ENCODE measurements around the gene ETV7. TPM values are rescaled to one million over a fixed set of nuclear protein-coding genes. Genes with fewer than 3 reads are reported as not detected.
A peak's percentile ranks its signal among the peaks of the same experiment; 100 is the strongest.
"Not testable (repeated sequence)": the region's sequence is repeated elsewhere in the genome, so short reads cannot be mapped to it uniquely, and the experiment has no call there.

ETV7 gene
- total RNA-seq, 1 donor from 2014 or later: not detected

GRCh38 chr6:36347621-36348020 lies 39.8 kb downstream of the ETV7 start:
- H3K36me3 ChIP-seq (ENCODE audit: control insufficient read depth in 3 of 3, insufficient read depth in 3 of 3, low read length in 3 of 3): no peaks in the 10 kb centered on the region
- H3K27me3 ChIP-seq (ENCODE audit: control insufficient read depth in 3 of 3, insufficient read depth in 3 of 3, low read length in 3 of 3): peaks cover 3 to 16% (median 7%) of the 10 kb centered on the region in 3 donors
- no peaks in the 10 kb centered on the region for H3K9me3 ChIP-seq (ENCODE audit: control insufficient read depth in 3 of 3, low read length in 3 of 3)
- H3K4me3 ChIP-seq (ENCODE audit: low read length in 3 of 3): no peak overlapping the region
- no peak overlapping the region for H3K9ac ChIP-seq (ENCODE audit: low read depth in 1 of 3, low read length in 3 of 3)
- no peak overlapping the region for H3K27ac ChIP-seq (ENCODE audit: low read depth, low read length)
- H3K4me1 ChIP-seq (ENCODE audit: control insufficient read depth in 3 of 3, insufficient read depth in 3 of 3, low read length in 3 of 3): peaks cover 0 to 9% (median 4%) of the 10 kb centered on the region in 3 donors

- peaks cover 0 to 9% (median 4%) of the 10 kb centered on the region in 3 donors for H3K4me1 ChIP-seq (ENCODE audit: control insufficient read depth in 3 of 3, insufficient read depth in 3 of 3, low read length in 3 of 3)
- H3K36me3 ChIP-seq (ENCODE audit: control insufficient read depth in 3 of 3, insufficient read depth in 3 of 3, low read length in 3 of 3): no peaks in the 10 kb centered on the region
- H3K27ac ChIP-seq (ENCODE audit: low read depth, low read length): no peak overlapping the region
- H3K4me3 ChIP-seq (ENCODE audit: low read length in 3 of 3): no peak overlapping the region
- H3K27me3 ChIP-seq (ENCODE audit: control insufficient read depth in 3 of 3, insufficient read depth in 3 of 3, low read length in 3 of 3): peaks cover 3 to 18% (median 7%) of the 10 kb centered on the region in 3 donors
- H3K9me3 ChIP-seq (ENCODE audit: control insufficient read depth in 3 of 3, low read length in 3 of 3): no peaks in the 10 kb centered on the region
- H3K9ac ChIP-seq (ENCODE audit: low read depth in 1 of 3, low read length in 3 of 3): no peak overlapping the region
Observed at GRCh38 chr6:36346486-36347273, 40.8 kb downstream of the ETV7 start.

- no peak overlapping the region for H3K9ac ChIP-seq (ENCODE audit: low read depth in 1 of 3, low read length in 3 of 3)
- H3K27me3 ChIP-seq (ENCODE audit: control insufficient read depth in 3 of 3, insufficient read depth in 3 of 3, low read length in 3 of 3): peaks cover 3 to 20% (median 7%) of the 10 kb centered on the region in 3 donors
- peaks cover under 1 to 5% (median 4%) of the 10 kb centered on the region in 3 donors for H3K4me1 ChIP-seq (ENCODE audit: control insufficient read depth in 3 of 3, insufficient read depth in 3 of 3, low read length in 3 of 3)
- no peaks in the 10 kb centered on the region for H3K9me3 ChIP-seq (ENCODE audit: control insufficient read depth in 3 of 3, low read length in 3 of 3)
- no peaks in the 10 kb centered on the region for H3K36me3 ChIP-seq (ENCODE audit: control insufficient read depth in 3 of 3, insufficient read depth in 3 of 3, low read length in 3 of 3)
- no peak overlapping the region for H3K4me3 ChIP-seq (ENCODE audit: low read length in 3 of 3)
- no peak overlapping the region for H3K27ac ChIP-seq (ENCODE audit: low read depth, low read length)
Observed at GRCh38 chr6:36345681-36346466, 41.6 kb downstream of the ETV7 start.

DNA sequence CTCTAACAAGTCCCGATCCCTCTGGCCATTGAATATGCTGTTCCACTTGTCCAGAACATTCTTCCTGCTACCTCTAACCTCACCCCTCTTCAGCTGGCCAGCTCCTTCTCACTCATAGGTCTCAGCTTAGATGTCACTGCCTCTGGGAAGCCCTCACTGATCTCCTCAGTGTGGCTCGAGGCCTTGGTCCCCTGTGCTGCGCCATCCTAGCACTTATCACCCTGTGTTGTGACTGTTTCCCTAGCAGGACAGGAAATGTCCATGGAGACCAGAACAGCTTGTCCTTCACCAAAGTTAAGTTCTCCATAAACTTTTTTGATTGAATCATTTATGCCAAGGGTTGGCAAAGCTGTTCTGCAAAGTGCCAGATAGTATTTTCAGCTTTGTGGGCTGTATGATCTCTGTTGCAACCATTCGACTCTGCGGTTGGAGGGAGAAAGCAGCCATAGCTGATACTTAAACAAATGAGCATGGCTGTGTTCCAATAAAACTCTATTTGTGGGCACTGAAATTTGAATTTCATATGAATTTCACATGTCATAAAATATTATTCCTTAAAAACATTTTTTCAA lies 44.3 kb downstream of the ETV7 start:
- Histone ChIP-seq H3K4me1 (ENCODE audit: control insufficient read depth in 3 of 3, insufficient read depth in 3 of 3, low read length in 3 of 3) (peaks cover 2 to 7% (median 3%) of the 10 kb centered on the region in 3 donors), H3K36me3 (ENCODE audit: control insufficient read depth in 3 of 3, insufficient read depth in 3 of 3, low read length in 3 of 3) (no peaks in the 10 kb centered on the region), H3K9me3 (ENCODE audit: control insufficient read depth in 3 of 3, low read length in 3 of 3) (no peaks in the 10 kb centered on the region), H3K27me3 (ENCODE audit: control insufficient read depth in 3 of 3, insufficient read depth in 3 of 3, low read length in 3 of 3) (peaks cover 3 to 31% (median 12%) of the 10 kb centered on the region in 3 donors), H3K9ac (ENCODE audit: low read depth in 1 of 3, low read length in 3 of 3) (no peak overlapping the region), H3K27ac (ENCODE audit: low read depth, low read length) (no peak overlapping the region), H3K4me3 (ENCODE audit: low read length in 3 of 3) (no peak overlapping the region)

DNA sequence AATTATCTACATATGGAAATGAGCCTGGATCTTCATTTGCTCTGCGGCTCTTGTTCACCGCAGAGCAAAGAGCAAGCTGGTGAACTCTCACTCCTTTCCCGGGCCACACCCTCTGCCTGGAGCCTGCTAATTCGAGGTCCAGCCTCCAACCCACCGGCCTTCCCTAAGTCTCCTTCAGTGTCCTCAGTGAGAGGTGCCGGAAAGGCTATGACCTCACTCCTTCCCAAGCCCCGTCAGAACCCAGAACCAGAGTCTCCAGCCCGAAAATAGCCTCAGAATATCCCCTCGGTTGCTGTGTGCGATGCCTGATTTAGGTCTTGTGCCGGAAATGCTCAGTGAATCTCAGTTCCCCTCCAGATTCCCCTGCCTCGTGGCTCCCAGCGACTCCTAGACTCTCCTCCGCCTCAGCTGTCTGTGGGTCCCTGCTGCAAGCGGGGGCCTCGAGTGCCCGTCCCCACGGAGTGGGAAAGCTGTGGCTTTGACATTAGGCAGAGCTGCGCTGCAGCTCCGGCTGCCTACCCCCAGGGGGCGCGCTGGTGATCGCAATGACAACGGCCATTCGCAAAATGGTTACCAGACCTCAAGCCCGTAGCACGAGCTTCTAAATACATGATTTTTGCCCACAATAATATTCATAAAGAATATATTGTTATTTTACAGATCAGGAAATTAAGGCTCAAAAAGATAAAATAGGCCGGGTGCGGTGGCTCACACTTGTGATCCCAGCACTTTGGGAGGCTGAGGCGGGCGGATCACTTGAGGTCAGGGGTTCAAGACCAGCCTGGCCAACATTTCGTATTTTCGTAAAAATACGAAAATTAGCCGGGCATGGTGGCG lies 46.6 kb downstream of the ETV7 start:
- H3K4me3 ChIP-seq (ENCODE audit: low read length in 3 of 3): peak overlapping the region; percentile 13 to 48 (median 34)

DNA sequence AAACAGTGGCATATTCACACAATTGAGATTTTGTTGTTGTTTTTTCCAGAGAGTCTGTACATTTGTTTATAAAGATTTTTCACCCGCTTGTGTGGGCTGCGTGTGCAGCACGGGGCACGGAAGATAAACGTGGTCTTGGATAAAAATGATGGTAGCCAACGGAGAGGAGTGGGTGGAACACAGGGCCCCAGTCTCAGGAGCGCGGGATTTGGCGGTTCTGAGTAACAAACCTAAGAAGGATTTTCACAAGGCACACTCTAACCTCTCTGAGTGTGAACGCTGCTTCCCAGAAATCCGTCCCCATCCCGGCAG lies 47.2 kb downstream of the ETV7 start:
- H3K9me3 ChIP-seq (ENCODE audit: control insufficient read depth in 3 of 3, low read length in 3 of 3): no peaks in the 10 kb centered on the region
- H3K27ac ChIP-seq (ENCODE audit: low read depth, low read length): no peak overlapping the region
- no peak overlapping the region for H3K4me3 ChIP-seq (ENCODE audit: low read length in 3 of 3)
- peaks cover 2 to 7% (median 3%) of the 10 kb centered on the region in 3 donors for H3K4me1 ChIP-seq (ENCODE audit: control insufficient read depth in 3 of 3, insufficient read depth in 3 of 3, low read length in 3 of 3)
- H3K36me3 ChIP-seq (ENCODE audit: control insufficient read depth in 3 of 3, insufficient read depth in 3 of 3, low read length in 3 of 3): no peaks in the 10 kb centered on the region
- no peak overlapping the region for H3K9ac ChIP-seq (ENCODE audit: low read depth in 1 of 3, low read length in 3 of 3)
- peaks cover 7 to 22% (median 19%) of the 10 kb centered on the region in 3 donors for H3K27me3 ChIP-seq (ENCODE audit: control insufficient read depth in 3 of 3, insufficient read depth in 3 of 3, low read length in 3 of 3)

More for the DNA sequence above, 46.6 kb downstream of the ETV7 start:
- H3K27ac ChIP-seq (ENCODE audit: low read depth, low read length): no peak overlapping the region
- peak overlapping the region in 2 of 3 donors; percentile 54 to 65 for H3K9ac ChIP-seq (ENCODE audit: low read depth in 1 of 3, low read length in 3 of 3)
- H3K27me3 ChIP-seq (ENCODE audit: control insufficient read depth in 3 of 3, insufficient read depth in 3 of 3, low read length in 3 of 3): peaks cover 1 to 22% (median 15%) of the 10 kb centered on the region in 3 donors
- H3K4me1 ChIP-seq (ENCODE audit: control insufficient read depth in 3 of 3, insufficient read depth in 3 of 3, low read length in 3 of 3): peaks cover 2 to 7% (median 3%) of the 10 kb centered on the region in 3 donors
- H3K36me3 ChIP-seq (ENCODE audit: control insufficient read depth in 3 of 3, insufficient read depth in 3 of 3, low read length in 3 of 3): no peaks in the 10 kb centered on the region
- no peaks in the 10 kb centered on the region for H3K9me3 ChIP-seq (ENCODE audit: control insufficient read depth in 3 of 3, low read length in 3 of 3)

DNA sequence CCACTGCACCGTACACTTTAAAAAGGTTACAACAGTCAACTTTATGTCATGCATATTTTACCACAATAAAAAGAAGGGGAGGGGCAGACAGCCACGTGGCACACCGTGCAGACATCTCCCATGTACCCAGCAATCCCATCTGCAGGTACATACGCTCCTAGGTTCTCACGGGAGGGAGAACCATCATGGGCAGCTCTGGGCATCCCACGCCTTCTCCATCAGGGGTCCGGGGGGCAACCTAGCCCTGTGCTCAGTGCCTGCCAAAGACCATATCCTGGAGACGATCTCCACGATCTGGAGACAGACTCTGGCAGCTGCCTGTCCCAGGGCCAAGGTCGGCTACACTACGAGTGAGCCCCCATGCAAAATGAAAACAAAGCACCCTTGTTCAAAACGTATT lies 48.3 kb downstream of the ETV7 start:
- H3K36me3 ChIP-seq (ENCODE audit: control insufficient read depth in 3 of 3, insufficient read depth in 3 of 3, low read length in 3 of 3): no peaks in the 10 kb centered on the region
- peaks cover 16 to 32% (median 29%) of the 10 kb centered on the region in 3 donors for H3K27me3 ChIP-seq (ENCODE audit: control insufficient read depth in 3 of 3, insufficient read depth in 3 of 3, low read length in 3 of 3)
- no peaks in the 10 kb centered on the region for H3K9me3 ChIP-seq (ENCODE audit: control insufficient read depth in 3 of 3, low read length in 3 of 3)
- H3K4me1 ChIP-seq (ENCODE audit: control insufficient read depth in 3 of 3, insufficient read depth in 3 of 3, low read length in 3 of 3): peaks cover 2 to 7% (median 3%) of the 10 kb centered on the region in 3 donors
- H3K4me3 ChIP-seq (ENCODE audit: low read length in 3 of 3): no peak overlapping the region
- H3K9ac ChIP-seq (ENCODE audit: low read depth in 1 of 3, low read length in 3 of 3): no peak overlapping the region
- H3K27ac ChIP-seq (ENCODE audit: low read depth, low read length): no peak overlapping the region

GRCh38 chr6:36338223-36338622 lies 49.2 kb downstream of the ETV7 start:
- H3K27me3 ChIP-seq (ENCODE audit: control insufficient read depth in 3 of 3, insufficient read depth in 3 of 3, low read length in 3 of 3): peaks cover 21 to 38% (median 36%) of the 10 kb centered on the region in 3 donors
- H3K4me1 ChIP-seq (ENCODE audit: control insufficient read depth in 3 of 3, insufficient read depth in 3 of 3, low read length in 3 of 3); H3K36me3 ChIP-seq (ENCODE audit: control insufficient read depth in 3 of 3, insufficient read depth in 3 of 3, low read length in 3 of 3); H3K27ac ChIP-seq (ENCODE audit: low read depth, low read length); H3K4me3 ChIP-seq (ENCODE audit: low read length in 3 of 3); H3K9me3 ChIP-seq (ENCODE audit: control insufficient read depth in 3 of 3, low read length in 3 of 3); H3K9ac ChIP-seq (ENCODE audit: low read depth in 1 of 3, low read length in 3 of 3): not testable (repeated sequence)

DNA sequence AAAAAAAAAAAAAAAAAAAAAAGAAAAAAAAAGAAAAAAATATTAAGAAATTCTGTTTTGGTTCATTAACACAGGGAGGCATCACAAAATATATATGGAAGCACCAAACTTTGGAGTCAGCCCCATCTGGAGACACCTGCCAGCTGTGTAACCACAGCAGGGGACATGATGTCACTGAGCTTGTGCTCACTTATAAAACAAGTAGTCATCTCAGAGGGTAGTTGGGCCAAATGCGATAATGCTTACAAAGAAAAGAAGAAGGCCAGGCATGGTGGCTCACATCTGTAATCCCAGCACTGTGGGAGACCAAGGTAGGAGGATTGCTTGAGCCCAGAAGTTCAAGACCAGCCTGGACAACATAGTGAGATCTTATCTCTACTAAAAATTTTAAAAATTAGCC lies 49.7 kb downstream of the ETV7 start:
- Histone ChIP-seq H3K27ac (ENCODE audit: low read depth, low read length) (no peak overlapping the region), H3K4me3 (ENCODE audit: low read length in 3 of 3) (no peak overlapping the region), H3K9ac (ENCODE audit: low read depth in 1 of 3, low read length in 3 of 3) (no peak overlapping the region), H3K4me1 (ENCODE audit: control insufficient read depth in 3 of 3, insufficient read depth in 3 of 3, low read length in 3 of 3) (peaks cover 2 to 7% (median 5%) of the 10 kb centered on the region in 3 donors), H3K27me3 (ENCODE audit: control insufficient read depth in 3 of 3, insufficient read depth in 3 of 3, low read length in 3 of 3) (peaks cover 21 to 38% (median 36%) of the 10 kb centered on the region in 3 donors), H3K9me3 (ENCODE audit: control insufficient read depth in 3 of 3, low read length in 3 of 3) (no peaks in the 10 kb centered on the region), H3K36me3 (ENCODE audit: control insufficient read depth in 3 of 3, insufficient read depth in 3 of 3, low read length in 3 of 3) (no peaks in the 10 kb centered on the region)

Measured in skeletal muscle tissue (tissue), 4 donors.